HepG2 (cell line): ENCODE data around the gene IGFBP6. TPM values are rescaled to one million over a fixed set of nuclear protein-coding genes. Genes with fewer than 3 reads are reported as not detected.

ENCODE experiments used
- DMAP1 ChIP-seq: IDR thresholded peaks from 2 replicates; pipeline ENCODE4 v1.6.1; 2016
- FOXK2 ChIP-seq: fragments of 450-650 bp; IDR thresholded peaks from 2 replicates; pipeline ENCODE4 v1.6.1; 2016
- FOXP1 ChIP-seq, 2 experiments: fragments of 450-650 bp in 1 of 2; IDR thresholded peaks; 2 replicates each; pipeline ENCODE4 v1.6.1; 2017 to 2018; ENCODE audit warnings: antibody characterized with exemption in 1 of 2
- GATAD2A ChIP-seq: IDR thresholded peaks from 2 replicates; pipeline ENCODE4 v1.6.1; 2016
- HOXA3 ChIP-seq: sonication (generic); formaldehyde crosslinking; IDR thresholded peaks from 2 replicates; pipeline ENCODE4 v1.5.0; 2020; ENCODE audit warnings: missing genetic modification reagents
- JDP2 ChIP-seq: sonication (generic); formaldehyde crosslinking; IDR thresholded peaks from 2 replicates; pipeline ENCODE4 v1.8.1; 2022; ENCODE audit warnings: missing genetic modification reagents, borderline replicate concordance
- NR1H2 ChIP-seq: sonication (generic); formaldehyde crosslinking; IDR thresholded peaks from 2 replicates; pipeline ENCODE4 v1.8.1; 2022; ENCODE audit warnings: low read depth, missing genetic modification reagents, borderline replicate concordance
- PAX8 ChIP-seq: sonication (generic); formaldehyde crosslinking; IDR thresholded peaks from 2 replicates; pipeline ENCODE4 v1.8.0; 2022; ENCODE audit warnings: mild to moderate bottlenecking, missing genetic modification reagents, borderline replicate concordance
- POLR2AphosphoS5 ChIP-seq: IDR thresholded peaks from 2 replicates; pipeline ENCODE4 v1.6.1; 2012; ENCODE audit warnings: low read depth, low read length
- RBFOX2 ChIP-seq: fragments of 200-400 bp; formaldehyde crosslinking; IDR thresholded peaks from 2 replicates; pipeline ENCODE4 v1.6.1; 2017; ENCODE audit warnings: low read depth, mild to moderate bottlenecking, low read length
- RFXANK ChIP-seq: IDR thresholded peaks from 2 replicates; pipeline ENCODE4 v1.6.1; 2016
- ZBTB38 ChIP-seq: sonication (generic); formaldehyde crosslinking; IDR thresholded peaks from 2 replicates; pipeline ENCODE4 v1.5.1; 2020; ENCODE audit warnings: mild to moderate bottlenecking, missing genetic modification reagents
- ZFP36 ChIP-seq: fragments of 150-350 bp; IDR thresholded peaks from 2 replicates; pipeline ENCODE4 v1.6.1; 2018; ENCODE audit warnings: borderline replicate concordance, low read length, low read depth; ENCODE audit not compliant: partially characterized antibody
- ZMYM4 ChIP-seq: sonication (generic); formaldehyde crosslinking; IDR thresholded peaks from 2 replicates; pipeline ENCODE4 v1.8.1; 2023; ENCODE audit warnings: mild to moderate bottlenecking, missing genetic modification reagents
- ZNF101 ChIP-seq: sonication (generic); formaldehyde crosslinking; IDR thresholded peaks from 2 replicates; pipeline ENCODE4 v1.4.0; 2020; ENCODE audit warnings: mild to moderate bottlenecking, low read depth, missing genetic modification reagents, borderline replicate concordance
- ZNF547 ChIP-seq: sonication (generic); formaldehyde crosslinking; IDR thresholded peaks from 2 replicates; pipeline ENCODE4 v1.5.1; 2020; ENCODE audit warnings: mild to moderate bottlenecking, missing genetic modification reagents
- ZNF615 ChIP-seq: sonication (generic); formaldehyde crosslinking; IDR thresholded peaks from 2 replicates; pipeline ENCODE4 v1.5.0; 2020; ENCODE audit warnings: mild to moderate bottlenecking, missing genetic modification reagents, borderline replicate concordance
- ZNF670 ChIP-seq: sonication (generic); formaldehyde crosslinking; IDR thresholded peaks from 2 replicates; pipeline ENCODE4 v1.8.0; 2022; ENCODE audit warnings: mild to moderate bottlenecking, missing genetic modification reagents, borderline replicate concordance
- ZNF883 ChIP-seq: sonication (generic); formaldehyde crosslinking; IDR thresholded peaks from 2 replicates; pipeline ENCODE4 v1.5.1; 2020; ENCODE audit warnings: mild to moderate bottlenecking, missing genetic modification reagents; ENCODE audit errors: not compliant biosample characterization
- polyA plus RNA-seq, 8 experiments: library from polyadenylated mRNA; depleted of rRNA in 3 of 8; stranded (reverse) in 7 of 8; unstranded in 1 of 8; fragments of >200 nt; fragmentation: Illumina TruSeq in 4 of 8; extraction: Trizol in 4 of 8; gene quantifications; 2 replicates each; pipeline versions ENCODE4 v1.2.1 to v1.2.3, GENCODE V29; 2011 to 2016; ENCODE audit warnings: low read depth in 4 of 8, missing spikeins in 1 of 8, mixed read lengths in 1 of 8; ENCODE audit not compliant: insufficient read depth in 1 of 8
- total RNA-seq, 5 experiments: library from RNA; depleted of rRNA; stranded (reverse); fragments of >200 nt; fragmentation: Illumina TruSeq; extraction: Trizol; gene quantifications; 2 replicates each; pipeline ENCODE4 v1.2.3, GENCODE V29; 2016; ENCODE audit warnings: low read depth in 1 of 5
- TF ChIP-seq, protein P1 (sequence below): sonication (generic); formaldehyde crosslinking; IDR thresholded peaks from 2 replicates; pipeline ENCODE4 v1.4.0; 2020; ENCODE audit warnings: missing genetic modification reagents, borderline replicate concordance
- TF ChIP-seq, protein P2 (sequence below): IDR thresholded peaks from 2 replicates; pipeline ENCODE4 v1.6.1; 2018; ENCODE audit warnings: missing genetic modification reagents, mild to moderate bottlenecking, missing compliant biosample characterization
- TF ChIP-seq, protein P3 (sequence below): sonication (generic); formaldehyde crosslinking; IDR thresholded peaks from 2 replicates; pipeline ENCODE4 v1.4.0; 2020; ENCODE audit warnings: missing genetic modification reagents, borderline replicate concordance
- TF ChIP-seq, protein P4 (sequence below): sonication (generic); formaldehyde crosslinking; conservative IDR thresholded peaks from 2 replicates; pipeline ENCODE4 v1.8.0; 2022; ENCODE audit warnings: missing genetic modification reagents

The IGFBP6 gene
- total and polyA plus RNA-seq, 2 of the 13 experiments (the other 11 are each of a cell fraction or from before 2014, with no cell fraction given), result 3.9 to 25.2 TPM

GRCh38 chr12:53099071-53099882 lies 1.8 kb downstream of the IGFBP6 start (continued):
- TF ChIP-seq ZFP36, result no peak
- TF ChIP-seq FOXP1 (IDR thresholded peaks at IDR 0.05), result no peak
- TF ChIP-seq FOXP1 (CRISPR knock-in tag; IDR thresholded peaks at IDR 0.05), result no peak
- TF ChIP-seq, protein P1, sequence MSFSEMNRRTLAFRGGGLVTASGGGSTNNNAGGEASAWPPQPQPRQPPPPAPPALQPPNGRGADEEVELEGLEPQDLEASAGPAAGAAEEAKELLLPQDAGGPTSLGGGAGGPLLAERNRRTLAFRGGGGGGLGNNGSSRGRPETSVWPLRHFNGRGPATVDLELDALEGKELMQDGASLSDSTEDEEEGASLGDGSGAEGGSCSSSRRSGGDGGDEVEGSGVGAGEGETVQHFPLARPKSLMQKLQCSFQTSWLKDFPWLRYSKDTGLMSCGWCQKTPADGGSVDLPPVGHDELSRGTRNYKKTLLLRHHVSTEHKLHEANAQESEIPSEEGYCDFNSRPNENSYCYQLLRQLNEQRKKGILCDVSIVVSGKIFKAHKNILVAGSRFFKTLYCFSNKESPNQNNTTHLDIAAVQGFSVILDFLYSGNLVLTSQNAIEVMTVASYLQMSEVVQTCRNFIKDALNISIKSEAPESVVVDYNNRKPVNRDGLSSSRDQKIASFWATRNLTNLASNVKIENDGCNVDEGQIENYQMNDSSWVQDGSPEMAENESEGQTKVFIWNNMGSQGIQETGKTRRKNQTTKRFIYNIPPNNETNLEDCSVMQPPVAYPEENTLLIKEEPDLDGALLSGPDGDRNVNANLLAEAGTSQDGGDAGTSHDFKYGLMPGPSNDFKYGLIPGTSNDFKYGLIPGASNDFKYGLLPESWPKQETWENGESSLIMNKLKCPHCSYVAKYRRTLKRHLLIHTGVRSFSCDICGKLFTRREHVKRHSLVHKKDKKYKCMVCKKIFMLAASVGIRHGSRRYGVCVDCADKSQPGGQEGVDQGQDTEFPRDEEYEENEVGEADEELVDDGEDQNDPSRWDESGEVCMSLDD (CRISPR knock-in tag), result no peak; the same call in 1 of the 2 replicates
- TF ChIP-seq, protein P2, sequence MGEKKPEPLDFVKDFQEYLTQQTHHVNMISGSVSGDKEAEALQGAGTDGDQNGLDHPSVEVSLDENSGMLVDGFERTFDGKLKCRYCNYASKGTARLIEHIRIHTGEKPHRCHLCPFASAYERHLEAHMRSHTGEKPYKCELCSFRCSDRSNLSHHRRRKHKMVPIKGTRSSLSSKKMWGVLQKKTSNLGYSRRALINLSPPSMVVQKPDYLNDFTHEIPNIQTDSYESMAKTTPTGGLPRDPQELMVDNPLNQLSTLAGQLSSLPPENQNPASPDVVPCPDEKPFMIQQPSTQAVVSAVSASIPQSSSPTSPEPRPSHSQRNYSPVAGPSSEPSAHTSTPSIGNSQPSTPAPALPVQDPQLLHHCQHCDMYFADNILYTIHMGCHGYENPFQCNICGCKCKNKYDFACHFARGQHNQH (CRISPR knock-in tag), result no peak
- TF ChIP-seq ZNF615 (CRISPR knock-in tag), result no peak
- no peak for TF ChIP-seq ZBTB38 (CRISPR knock-in tag)
- no peak for TF ChIP-seq ZNF101
- TF ChIP-seq NR1H2 (CRISPR knock-in tag), result no peak
- TF ChIP-seq HOXA3, result peak; percentile 16; the same call in 1 of the 2 replicates
- TF ChIP-seq, protein P3, sequence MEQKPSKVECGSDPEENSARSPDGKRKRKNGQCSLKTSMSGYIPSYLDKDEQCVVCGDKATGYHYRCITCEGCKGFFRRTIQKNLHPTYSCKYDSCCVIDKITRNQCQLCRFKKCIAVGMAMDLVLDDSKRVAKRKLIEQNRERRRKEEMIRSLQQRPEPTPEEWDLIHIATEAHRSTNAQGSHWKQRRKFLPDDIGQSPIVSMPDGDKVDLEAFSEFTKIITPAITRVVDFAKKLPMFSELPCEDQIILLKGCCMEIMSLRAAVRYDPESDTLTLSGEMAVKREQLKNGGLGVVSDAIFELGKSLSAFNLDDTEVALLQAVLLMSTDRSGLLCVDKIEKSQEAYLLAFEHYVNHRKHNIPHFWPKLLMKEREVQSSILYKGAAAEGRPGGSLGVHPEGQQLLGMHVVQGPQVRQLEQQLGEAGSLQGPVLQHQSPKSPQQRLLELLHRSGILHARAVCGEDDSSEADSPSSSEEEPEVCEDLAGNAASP (CRISPR knock-in tag), result peak; percentile 85; the same call in 1 of the 2 replicates
- TF ChIP-seq, protein P4, sequence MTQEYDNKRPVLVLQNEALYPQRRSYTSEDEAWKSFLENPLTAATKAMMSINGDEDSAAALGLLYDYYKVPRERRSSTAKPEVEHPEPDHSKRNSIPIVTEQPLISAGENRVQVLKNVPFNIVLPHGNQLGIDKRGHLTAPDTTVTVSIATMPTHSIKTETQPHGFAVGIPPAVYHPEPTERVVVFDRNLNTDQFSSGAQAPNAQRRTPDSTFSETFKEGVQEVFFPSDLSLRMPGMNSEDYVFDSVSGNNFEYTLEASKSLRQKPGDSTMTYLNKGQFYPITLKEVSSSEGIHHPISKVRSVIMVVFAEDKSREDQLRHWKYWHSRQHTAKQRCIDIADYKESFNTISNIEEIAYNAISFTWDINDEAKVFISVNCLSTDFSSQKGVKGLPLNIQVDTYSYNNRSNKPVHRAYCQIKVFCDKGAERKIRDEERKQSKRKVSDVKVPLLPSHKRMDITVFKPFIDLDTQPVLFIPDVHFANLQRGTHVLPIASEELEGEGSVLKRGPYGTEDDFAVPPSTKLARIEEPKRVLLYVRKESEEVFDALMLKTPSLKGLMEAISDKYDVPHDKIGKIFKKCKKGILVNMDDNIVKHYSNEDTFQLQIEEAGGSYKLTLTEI (CRISPR knock-in tag), result no peak
- TF ChIP-seq FOXK2, result no peak
- no peak for TF ChIP-seq PAX8 (CRISPR knock-in tag)
- no peak for TF ChIP-seq RBFOX2
- no peak for TF ChIP-seq ZNF670 (CRISPR knock-in tag)
- TF ChIP-seq POLR2AphosphoS5, result no peak
- peak; percentile 73 for TF ChIP-seq GATAD2A
- TF ChIP-seq RFXANK (CRISPR knock-in tag), result no peak
- no peak for TF ChIP-seq ZMYM4
- TF ChIP-seq ZNF547, result no peak
- no peak for TF ChIP-seq JDP2 (CRISPR knock-in tag)
- TF ChIP-seq DMAP1 (CRISPR knock-in tag), result no peak
- TF ChIP-seq ZNF883 (CRISPR knock-in tag), result no peak
